ENCODE data around the gene IFT52.

IFT52 gene

GRCh38 chr20:43655937-43656336, 65.2 kb downstream of the IFT52 start:
- CTCF ChIA-PET: interaction anchor here (1.1 to 1.9 kb wide), 2 partner anchors 9 to 36 kb away, joined by 4 read pairs; no protein-coding TSS in a partner anchor
- POLR2A ChIA-PET: no interaction called here
- no peak for DNase-seq (ENCODE audit: extremely low spot score)
- TF ChIP-seq CTCF (IDR thresholded peaks at IDR 0.05; ENCODE audit: control extremely low read depth, extremely low read depth, low read depth, missing control alignments): no peak

- DNase-seq (ENCODE audit: extremely low spot score): no peak
- ChIA-PET CTCF (no interaction called here), POLR2A (no interaction called here)
- no peak for TF ChIP-seq CTCF (IDR thresholded peaks at IDR 0.05; ENCODE audit: control extremely low read depth, extremely low read depth, low read depth, missing control alignments)
Observed at GRCh38 chr20:43658069-43658722, 67.5 kb downstream of the IFT52 start.

GRCh38 chr20:43658723-43659419, 68.1 kb downstream of the IFT52 start:
- CTCF ChIA-PET: interaction anchor here (0.9 kb wide), 1 partner anchor 33 kb away, joined by 3 read pairs; no protein-coding TSS in a partner anchor

GRCh38 chr20:43662943-43663655, 72.4 kb downstream of the IFT52 start:
- DNase-seq (ENCODE audit: extremely low spot score): no peak
- ChIA-PET CTCF (interaction anchor here (1.1 to 3.3 kb wide), 3 partner anchors 29 to 124 kb away, joined by 3 to 12 read pairs (median 11); no protein-coding TSS in a partner anchor), POLR2A (no interaction called here)
- TF ChIP-seq CTCF (IDR thresholded peaks at IDR 0.05; ENCODE audit: control extremely low read depth, extremely low read depth, low read depth, missing control alignments): no peak

More at GRCh38 chr20:43658723-43659419, 68.1 kb downstream of the IFT52 start:
- no peak for TF ChIP-seq CTCF (IDR thresholded peaks at IDR 0.05; ENCODE audit: control extremely low read depth, extremely low read depth, low read depth, missing control alignments)
- DNase-seq (ENCODE audit: extremely low spot score): no peak
- POLR2A ChIA-PET: no interaction called here

GRCh38 chr20:43665466-43666176, 74.9 kb downstream of the IFT52 start:
- CTCF ChIA-PET: interaction anchor here (1.1 to 1.4 kb wide), 2 partner anchors 23 to 127 kb away, joined by 3 to 5 read pairs; no protein-coding TSS in a partner anchor
- POLR2A ChIA-PET: no interaction called here
- no peak for DNase-seq (ENCODE audit: extremely low spot score)
- no peak for TF ChIP-seq CTCF (IDR thresholded peaks at IDR 0.05; ENCODE audit: control extremely low read depth, extremely low read depth, low read depth, missing control alignments)

Measured in GM10248 (cell line).